Epithelial cell of esophagus (primary cell): ENCODE measurements around the gene SLC46A2.

ENCODE experiments used
- DNase-seq: peaks from one replicate; pipeline ENCODE4 v3.0.0; 2010; ENCODE audit warnings: low read depth
- H3K4me3 ChIP-seq: 2 replicates; pipeline ENCODE4 v1.5.1; 2011; ENCODE audit warnings: mild to moderate bottlenecking, low read length, control low read depth
- TF ChIP-seq, protein P1 (sequence below): IDR thresholded peaks from 2 replicates; pipeline ENCODE4 v1.5.1; 2011; ENCODE audit warnings: low read depth, mild to moderate bottlenecking, low read length, control low read depth, inconsistent platforms; ENCODE audit not compliant: insufficient read depth; ENCODE audit errors: missing control alignments

Gene SLC46A2

DNA sequence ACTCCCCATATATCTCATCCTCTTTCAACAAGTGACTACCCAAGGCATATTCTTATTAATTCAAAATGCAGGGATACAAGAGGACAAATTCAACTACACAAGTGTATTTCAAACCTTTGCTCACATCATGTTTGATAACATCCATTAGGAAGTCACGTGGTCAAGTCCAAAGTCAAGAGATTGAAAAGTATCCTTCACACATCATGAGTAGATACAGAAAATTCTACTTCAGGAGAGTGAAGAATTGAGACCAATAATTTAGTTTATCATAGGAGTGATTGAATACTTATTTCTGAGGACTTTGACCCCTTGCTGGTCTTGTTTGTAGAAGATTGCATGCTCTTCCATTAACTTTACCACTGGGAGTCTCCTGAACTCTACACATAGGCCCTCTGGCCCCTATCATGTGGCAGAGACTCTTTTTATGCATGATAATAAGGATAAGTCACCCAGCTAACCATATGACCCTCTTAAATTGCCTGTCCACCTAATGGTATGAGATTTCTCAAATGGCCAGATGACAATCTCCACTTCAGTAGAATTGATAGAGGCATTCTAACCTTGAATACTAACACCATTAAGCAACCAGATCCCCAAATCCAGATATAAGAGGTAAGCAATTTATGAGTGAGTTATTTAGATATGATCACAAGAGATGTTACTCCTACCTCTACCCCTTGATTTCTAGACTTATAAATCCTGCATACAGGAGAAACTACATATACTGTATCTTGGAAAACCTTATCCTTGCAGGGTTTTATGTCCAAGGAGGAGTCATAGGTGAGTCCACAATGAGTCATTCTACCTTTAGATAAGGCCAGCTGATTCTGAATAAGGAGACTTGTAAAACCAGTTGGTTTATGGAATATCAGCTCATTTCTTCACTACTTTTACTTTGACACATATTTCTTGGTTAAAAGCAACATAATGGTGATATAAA, 26.6 kb upstream of the SLC46A2 start:
- H3K4me3 ChIP-seq: no peak overlapping the region
- peak; percentile 80 for DNase-seq
- TF ChIP-seq, protein P1, sequence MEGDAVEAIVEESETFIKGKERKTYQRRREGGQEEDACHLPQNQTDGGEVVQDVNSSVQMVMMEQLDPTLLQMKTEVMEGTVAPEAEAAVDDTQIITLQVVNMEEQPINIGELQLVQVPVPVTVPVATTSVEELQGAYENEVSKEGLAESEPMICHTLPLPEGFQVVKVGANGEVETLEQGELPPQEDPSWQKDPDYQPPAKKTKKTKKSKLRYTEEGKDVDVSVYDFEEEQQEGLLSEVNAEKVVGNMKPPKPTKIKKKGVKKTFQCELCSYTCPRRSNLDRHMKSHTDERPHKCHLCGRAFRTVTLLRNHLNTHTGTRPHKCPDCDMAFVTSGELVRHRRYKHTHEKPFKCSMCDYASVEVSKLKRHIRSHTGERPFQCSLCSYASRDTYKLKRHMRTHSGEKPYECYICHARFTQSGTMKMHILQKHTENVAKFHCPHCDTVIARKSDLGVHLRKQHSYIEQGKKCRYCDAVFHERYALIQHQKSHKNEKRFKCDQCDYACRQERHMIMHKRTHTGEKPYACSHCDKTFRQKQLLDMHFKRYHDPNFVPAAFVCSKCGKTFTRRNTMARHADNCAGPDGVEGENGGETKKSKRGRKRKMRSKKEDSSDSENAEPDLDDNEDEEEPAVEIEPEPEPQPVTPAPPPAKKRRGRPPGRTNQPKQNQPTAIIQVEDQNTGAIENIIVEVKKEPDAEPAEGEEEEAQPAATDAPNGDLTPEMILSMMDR: no peak

GRCh38 chr9:112914524-112914923, 23.8 kb upstream of the SLC46A2 start:
- TF ChIP-seq, protein P1: no peak
- H3K4me3 ChIP-seq: no peak overlapping the region
- no peak for DNase-seq

DNA sequence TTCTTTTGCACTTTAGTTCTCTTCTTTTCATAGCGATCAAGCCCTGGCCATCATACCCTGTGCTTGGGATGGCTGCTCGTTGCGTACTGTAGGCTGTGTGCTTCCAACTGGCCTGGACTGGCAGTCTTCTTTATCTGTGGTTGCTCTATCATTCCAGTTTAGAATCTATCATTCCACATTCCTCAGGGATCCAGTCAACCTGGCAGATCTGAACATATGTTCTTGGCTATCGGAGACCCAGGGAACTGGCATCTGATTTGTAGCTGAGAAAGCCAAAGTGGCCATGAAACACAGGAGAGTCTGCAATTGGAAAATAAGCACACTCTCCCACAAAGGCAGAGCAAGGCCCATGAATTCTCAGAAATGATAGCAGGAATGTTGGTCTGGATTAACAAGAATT, 22.6 kb upstream of the SLC46A2 start:
- no peak for DNase-seq

DNA sequence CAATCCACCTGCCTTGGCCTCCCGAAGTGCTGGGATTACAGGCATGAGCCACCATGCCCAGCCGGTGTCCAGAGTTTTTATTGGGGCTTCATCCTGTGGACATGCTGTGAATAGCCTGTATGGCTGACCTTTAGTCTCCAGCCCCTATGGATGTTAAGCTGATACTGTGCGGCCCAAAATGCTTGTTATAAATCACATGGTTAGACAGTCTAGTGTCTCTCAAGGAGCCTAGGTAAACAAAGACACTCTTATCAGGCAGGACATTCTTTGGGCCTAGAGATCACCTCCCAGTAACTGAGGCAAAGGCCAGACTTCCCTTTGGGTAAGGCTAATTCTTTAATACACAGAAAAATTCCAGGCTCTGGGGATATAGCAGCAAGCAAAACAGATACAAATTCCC, 22.0 kb upstream of the SLC46A2 start:
- TF ChIP-seq, protein P1: no peak
- no peak for DNase-seq

More for the DNA sequence above, 22.6 kb upstream of the SLC46A2 start:
- H3K4me3 ChIP-seq: no peak overlapping the region
- TF ChIP-seq, protein P1: no peak

GRCh38 chr9:112911736-112912135, 21.1 kb upstream of the SLC46A2 start:
- no peak overlapping the region for H3K4me3 ChIP-seq
- TF ChIP-seq, protein P1: no peak
- no peak for DNase-seq

More for the DNA sequence above, 22.0 kb upstream of the SLC46A2 start:
- no peak overlapping the region for H3K4me3 ChIP-seq

DNA sequence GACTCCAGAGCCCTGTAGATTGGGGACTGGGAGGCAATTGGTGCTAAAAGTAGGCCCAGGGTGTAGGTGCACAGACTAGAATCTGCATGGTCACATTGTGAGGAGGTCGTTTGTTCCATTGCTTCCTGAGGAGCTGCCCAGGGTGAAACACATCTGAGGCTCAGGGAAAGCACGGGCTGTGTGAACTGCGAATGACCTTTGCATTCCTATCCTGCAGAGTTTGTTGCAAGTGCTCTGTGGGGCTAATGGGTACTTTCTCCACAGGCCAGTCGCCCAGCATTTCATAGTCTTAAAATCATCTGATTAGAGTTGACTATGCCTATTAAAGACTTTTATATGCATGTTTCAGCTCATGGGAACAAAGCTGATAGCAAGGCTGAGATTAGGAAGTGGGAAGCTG, 14.4 kb upstream of the SLC46A2 start:
- TF ChIP-seq, protein P1: no peak
- no peak for DNase-seq
- no peak overlapping the region for H3K4me3 ChIP-seq
